Activated CD4-positive, CD25-positive, alpha-beta regulatory T cell treated with anti-CD3 and anti-CD28 coated beads, Interleukin-2, amount 50 U/mL, for 16 hours (primary cell): ENCODE data around the gene UBE2J1.

Experiments used
- DNase-seq: peaks from one replicate; pipeline ENCODE4 v3.0.0-alpha.2; 2020; ENCODE audit warnings: low read depth, low spot score

The UBE2J1 gene

GRCh38 chr6:89291256-89291819, 61.2 kb downstream of the UBE2J1 start:
- no peak for DNase-seq

GRCh38 chr6:89290401-89291155, 61.9 kb downstream of the UBE2J1 start:
- no peak for DNase-seq

GRCh38 chr6:89289710-89290109, 62.8 kb downstream of the UBE2J1 start:
- no peak for DNase-seq

- no peak for DNase-seq
These were observed 65.0 kb downstream of the UBE2J1 start for GRCh38 chr6:89287351-89288028.

GRCh38 chr6:89286516-89286915, 66.0 kb downstream of the UBE2J1 start:
- no peak for DNase-seq

- no peak for DNase-seq
These were observed 67.4 kb downstream of the UBE2J1 start for GRCh38 chr6:89284963-89285735.

- no peak for DNase-seq
These were observed 68.4 kb downstream of the UBE2J1 start for GRCh38 chr6:89284081-89284480.

GRCh38 chr6:89282749-89283148, 69.8 kb downstream of the UBE2J1 start:
- no peak for DNase-seq

- no peak for DNase-seq
These were observed 70.7 kb downstream of the UBE2J1 start for GRCh38 chr6:89281779-89282246.

GRCh38 chr6:89278956-89279355, 73.6 kb downstream of the UBE2J1 start:
- no peak for DNase-seq
